Transverse colon (tissue), 3 donors: ENCODE measurements around the gene SNX18.

ENCODE experiments used
- CTCF ChIP-seq, 5 experiments: fragments of 200-600 bp in 3 of 5; fragments of 450-650 bp in 2 of 5; sonication (generic) in 3 of 5; IDR thresholded peaks; 1 replicate in 2 of 5; 2 replicates in 3 of 5; pipeline ENCODE4 v1.5.1; 2016 to 2017; ENCODE audit warnings: antibody characterized with exemption in 5 of 5, inconsistent platforms in 3 of 5, mild to moderate bottlenecking in 2 of 5, moderate library complexity in 1 of 5
- POLR2A ChIP-seq: fragments of 450-650 bp; IDR thresholded peaks from one replicate; pipeline ENCODE4 v1.6.1; 2016; ENCODE audit warnings: antibody characterized with exemption, mild to moderate bottlenecking, moderate library complexity

GRCh38 chr5:54577937-54578653, 60.5 kb downstream of the SNX18 start:
- TF ChIP-seq CTCF (IDR thresholded peaks at IDR 0.05) (no peak), POLR2A (no peak)
